C1 segment of cervical spinal cord (tissue), 14 donors: Measurements from ENCODE around the gene CALML3.
"Not testable (repeated sequence)": the region's sequence is repeated elsewhere in the genome, so short reads cannot be mapped to it uniquely, and the experiment has no call there.

ENCODE experiments used
- DNase-seq, 14 donors: peaks; one replicate each; lab custom pipeline; 2025; lab: John Stamatoyannopoulos, UW

The CALML3 gene

GRCh38 chr10:5524641-5525560 lies at the start of gene CALML3:
TSS of gene CALML3 (plus strand) at chr10:5524961. CDS start at chr10:5525086, 125 bp downstream.
- DNase-seq, result no peak

DNA sequence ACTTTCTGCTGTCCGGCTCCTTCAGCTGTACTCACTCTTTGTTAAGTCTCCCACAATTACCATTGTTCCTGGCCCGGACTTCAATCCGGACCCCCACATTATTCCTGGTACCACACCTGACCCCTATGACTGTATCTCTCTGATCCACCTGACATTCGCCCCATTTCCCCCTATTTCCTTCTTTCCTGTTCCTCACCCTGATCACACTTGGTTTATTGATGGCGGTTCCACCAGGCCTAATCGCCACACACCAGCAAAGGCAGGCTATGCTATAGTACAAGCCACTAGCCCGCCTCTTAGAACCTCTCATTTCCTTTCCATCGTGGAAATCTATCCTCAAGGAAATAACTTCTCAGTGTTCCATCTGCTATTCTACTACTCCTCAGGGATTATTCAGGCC lies 49.7 kb upstream of the CALML3 start:
- not testable (repeated sequence) for DNase-seq

DNA sequence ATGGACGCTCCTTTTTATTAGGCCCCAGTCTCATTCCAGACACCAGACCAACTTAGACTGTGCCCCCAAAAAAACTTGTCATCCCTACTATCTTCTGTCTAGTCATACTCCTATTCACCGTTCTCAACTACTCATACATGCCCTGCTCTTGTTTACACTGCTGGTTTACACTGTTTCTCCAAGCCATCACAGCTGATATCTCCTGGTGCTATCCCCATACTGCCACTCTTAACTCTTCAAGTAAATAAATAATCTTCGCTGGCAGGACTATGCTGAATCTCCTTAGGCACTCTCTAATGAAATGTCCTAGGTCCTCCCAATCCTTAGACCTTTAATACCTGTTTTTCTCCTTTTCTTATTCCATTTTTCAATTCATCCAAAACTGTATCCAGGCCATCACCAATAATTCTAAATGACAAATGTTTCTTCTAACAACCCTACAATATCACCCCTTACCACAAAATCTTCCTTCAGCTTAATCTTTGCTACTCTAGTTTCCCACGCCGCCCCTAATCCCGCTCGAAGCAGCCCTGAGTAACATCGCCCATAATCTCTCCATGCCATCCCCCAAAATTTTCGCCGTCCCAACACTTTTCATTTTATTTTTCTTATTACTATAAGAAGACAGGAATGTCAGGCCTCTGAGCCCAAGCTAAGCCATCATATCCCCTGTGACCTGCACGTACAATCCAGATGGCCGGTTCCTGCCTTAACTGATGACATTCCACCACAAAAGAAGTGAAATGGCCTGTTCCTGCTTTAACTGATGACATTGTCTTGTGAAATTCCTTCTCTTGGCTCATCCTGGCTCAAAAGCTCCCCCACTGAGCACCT lies 48.6 kb upstream of the CALML3 start:
- not testable (repeated sequence) for DNase-seq

DNA sequence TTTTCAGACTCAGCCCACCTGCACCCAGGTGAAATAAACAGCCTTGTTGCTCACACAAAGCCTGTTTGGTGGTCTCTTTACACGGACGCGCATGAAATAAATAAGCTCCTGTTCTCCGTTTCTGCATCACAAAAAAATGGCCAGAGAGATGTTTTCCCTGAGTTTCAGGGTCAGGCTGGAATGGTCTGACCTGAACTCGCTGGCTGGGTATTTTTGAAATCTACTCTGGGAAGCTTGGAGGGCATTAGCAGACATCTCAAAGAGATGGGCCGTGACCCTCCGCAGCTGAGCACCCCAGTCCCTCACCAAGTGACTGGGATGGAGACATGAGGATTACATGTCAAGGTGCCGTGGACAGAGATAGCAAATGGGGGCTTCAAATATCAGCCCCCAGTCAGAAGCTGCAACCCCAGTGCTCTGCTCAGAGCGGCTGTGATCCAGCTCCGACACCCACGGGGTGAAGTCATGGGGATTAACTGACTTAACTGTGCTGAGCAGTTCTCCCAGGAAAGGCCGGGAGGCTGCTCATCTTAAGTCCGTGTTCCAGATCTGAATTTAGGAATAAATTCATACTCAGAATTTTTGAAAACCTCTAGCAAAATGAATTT lies 47.7 kb upstream of the CALML3 start:
- DNase-seq, result no peak

DNA sequence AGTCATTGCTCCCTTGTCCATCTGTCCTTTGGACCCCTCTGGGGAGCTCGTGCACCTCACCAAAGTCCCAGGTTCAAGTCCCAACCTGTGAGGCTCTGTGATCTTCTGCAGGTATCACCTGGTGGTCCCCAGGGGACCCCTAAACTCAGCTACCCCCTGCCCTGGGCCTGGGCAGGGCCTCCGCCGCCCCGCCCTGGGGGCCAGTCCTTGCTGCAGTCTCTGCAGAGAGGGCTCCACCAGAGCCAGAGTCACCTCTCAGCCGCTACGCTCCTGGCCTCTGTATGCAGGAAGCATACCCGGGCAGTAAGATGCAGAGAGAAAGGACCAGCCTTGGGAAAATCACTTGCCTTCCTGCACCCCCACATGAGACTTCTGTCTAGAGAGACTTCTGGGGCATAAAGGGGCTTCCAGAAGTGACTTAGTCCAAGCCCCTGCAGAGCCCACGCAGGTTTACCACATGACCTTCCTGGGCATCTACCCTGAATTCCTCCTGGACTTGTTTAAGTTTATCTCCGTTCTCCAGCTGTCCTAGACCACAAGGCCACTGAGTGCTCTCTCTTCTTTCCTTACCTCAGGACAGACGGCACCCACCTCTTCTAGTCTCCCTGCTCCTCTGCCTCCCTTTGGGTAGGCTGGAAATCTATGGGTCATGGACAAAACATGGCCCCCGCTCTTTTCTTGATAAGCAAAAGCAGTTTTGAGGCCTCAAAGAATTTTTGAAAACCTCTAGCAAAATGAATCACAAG lies 46.6 kb upstream of the CALML3 start:
- no peak for DNase-seq

DNA sequence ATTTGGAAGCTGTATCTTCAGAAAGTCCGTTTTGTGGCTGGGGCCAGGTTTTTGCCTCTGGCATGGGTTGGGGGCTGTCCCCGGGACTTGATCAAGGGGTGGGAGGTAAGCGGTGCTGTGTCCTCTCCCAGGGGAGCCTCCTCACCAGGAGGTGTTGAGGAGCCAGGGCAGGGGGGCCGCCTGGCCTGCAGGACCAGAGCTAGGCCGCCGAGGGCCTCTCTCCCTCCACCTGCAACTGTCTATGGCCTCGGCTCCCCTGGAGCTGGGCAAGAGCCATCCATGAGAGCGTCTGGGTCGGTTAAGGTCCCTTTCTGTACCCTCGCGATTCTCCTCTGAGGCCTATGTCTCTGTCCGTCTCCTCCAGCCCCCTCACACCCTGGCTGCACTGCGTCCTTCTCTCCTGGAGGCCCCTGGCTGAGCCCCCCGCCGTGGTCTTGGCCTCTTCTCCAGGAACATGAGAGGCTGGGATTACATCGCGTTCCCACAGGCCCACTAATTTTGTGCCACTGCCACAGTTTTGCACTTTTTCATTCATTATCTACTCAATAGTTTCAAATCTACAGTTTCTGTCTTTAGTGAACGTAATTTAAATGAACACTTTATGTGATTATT lies 46.0 kb upstream of the CALML3 start:
- no peak for DNase-seq

- no peak for DNase-seq
Observed at GRCh38 chr10:5479481-5480161, 45.1 kb upstream of the CALML3 start.

GRCh38 chr10:5480162-5480941 lies 44.4 kb upstream of the CALML3 start:
- DNase-seq, result no peak

- no peak for DNase-seq
Observed at GRCh38 chr10:5481121-5481520, 43.6 kb upstream of the CALML3 start.

- DNase-seq, result no peak
Observed at GRCh38 chr10:5482016-5482415, 42.7 kb upstream of the CALML3 start.

DNA sequence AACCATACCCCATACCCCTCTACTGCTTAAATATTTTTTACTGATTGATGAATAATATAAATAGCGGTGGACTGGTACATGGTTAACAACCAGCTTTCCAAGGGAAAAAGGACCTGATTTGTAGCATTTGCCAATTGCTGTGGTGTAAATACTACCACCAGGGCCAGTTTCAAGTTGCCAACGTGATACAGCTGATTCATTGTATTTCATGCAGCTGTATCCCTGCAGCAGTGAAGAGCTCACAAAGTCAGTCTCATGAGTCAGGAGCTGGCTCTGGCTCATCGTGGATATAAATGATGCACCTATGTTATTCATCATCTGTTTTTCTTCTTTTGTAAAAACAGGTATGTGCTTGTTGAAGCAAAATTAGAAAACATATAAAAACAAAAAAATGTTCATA lies 40.6 kb upstream of the CALML3 start:
- DNase-seq, result no peak

GRCh38 chr10:5485290-5485689 lies 39.5 kb upstream of the CALML3 start:
- DNase-seq, result no peak

GRCh38 chr10:5485948-5486852 lies 38.6 kb upstream of the CALML3 start:
- DNase-seq, result no peak

DNA sequence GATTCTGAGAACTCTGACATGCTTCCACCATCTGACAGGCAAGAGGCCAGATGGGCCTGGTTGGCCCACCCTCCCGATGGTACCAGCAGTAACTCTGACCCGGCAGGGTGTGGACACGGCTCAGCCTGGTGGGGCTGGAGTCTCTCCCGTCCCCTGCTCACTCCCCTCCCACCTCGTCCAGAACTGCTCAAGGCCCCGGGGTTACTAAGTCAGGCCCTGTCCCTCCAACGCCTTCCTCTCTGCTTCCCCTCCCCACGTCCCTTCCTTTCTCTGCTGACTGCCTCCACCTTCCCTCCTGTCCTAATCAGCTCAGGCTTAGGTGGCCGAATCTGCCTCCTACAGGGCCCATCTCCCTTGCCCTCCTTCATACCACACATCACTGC lies 37.9 kb upstream of the CALML3 start:
- DNase-seq, result no peak

DNA sequence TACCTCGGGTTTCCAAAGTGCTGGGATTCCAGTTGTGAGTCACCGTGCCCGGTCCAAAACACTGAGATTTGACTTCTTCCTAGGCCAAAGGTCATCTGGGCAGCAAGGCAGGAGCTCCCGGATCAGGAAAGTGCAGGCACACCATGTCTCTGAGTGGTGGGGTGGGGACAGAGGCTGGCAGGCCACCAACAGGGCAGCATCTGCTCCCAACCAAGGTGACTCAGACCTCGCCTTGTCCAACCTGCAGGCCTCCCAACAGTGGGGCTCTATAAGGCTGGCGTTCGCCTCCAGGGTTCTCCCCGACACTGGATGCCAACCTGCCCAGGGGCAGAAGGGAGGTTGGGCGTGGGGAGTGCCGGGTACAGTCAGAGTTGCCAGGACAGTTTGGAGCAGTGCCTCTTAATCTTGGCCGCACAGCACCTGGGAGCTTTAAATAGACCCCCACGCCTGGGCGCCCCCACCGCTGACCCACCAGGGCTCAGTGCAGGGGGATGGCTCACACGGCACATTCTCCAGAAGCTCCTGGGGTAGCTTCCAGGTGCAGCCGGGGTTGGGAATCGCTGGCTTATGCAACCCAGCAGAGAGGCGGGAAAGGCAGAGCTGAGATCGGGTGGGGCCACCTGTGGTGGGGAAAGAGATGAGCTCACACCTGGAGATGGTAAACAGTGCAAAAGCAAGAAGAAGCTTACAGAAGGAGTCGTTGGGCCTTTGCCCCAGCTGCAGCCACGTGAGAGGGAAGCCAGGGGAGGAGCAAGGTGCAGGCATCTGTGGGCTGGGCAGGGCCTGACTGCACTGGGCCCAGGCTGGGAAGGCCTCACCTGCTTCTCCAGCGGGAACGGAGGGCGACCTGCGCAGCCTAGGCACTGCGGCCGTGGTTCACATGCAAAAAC lies 36.2 kb upstream of the CALML3 start:
- no peak for DNase-seq

DNA sequence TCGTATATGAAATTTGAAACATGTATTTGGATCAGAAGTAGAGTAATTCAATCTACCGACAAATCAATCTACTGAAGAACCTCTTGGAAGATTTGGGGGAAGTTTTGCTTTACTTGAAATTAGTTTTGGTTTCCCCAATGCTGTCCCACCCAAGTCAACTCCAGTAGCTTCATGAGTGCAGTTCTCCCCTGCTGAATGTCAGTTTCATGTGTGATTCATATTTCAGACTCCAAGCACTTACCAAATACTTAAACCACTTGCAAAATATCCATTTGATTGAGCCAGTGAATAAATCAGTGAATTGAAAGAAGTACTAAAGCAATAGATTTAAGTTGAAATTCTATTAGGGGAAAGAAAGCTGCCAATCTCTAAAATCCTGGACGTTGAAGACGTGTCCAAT lies 34.7 kb upstream of the CALML3 start:
- no peak for DNase-seq

- no peak for DNase-seq
Observed at GRCh38 chr10:5490698-5491464, 33.9 kb upstream of the CALML3 start.
